Cardiac fibroblast (primary cell): ENCODE measurements around the gene RYR3.

Experiments used
- DNase-seq, 2 donors: peaks; one replicate each; pipeline versions ENCODE4 v3.0.0 to v3.0.0-alpha.2; 2010; ENCODE audit warnings: low read depth in 2 of 2
- H3K4me3 ChIP-seq, 2 donors: replicated peaks in 1 of 2; 1 replicate in 1 of 2; 2 replicates in 1 of 2; pipeline ENCODE4 v1.5.1; 2011; ENCODE audit warnings: low read depth in 2 of 2, low read length in 2 of 2, mild to moderate bottlenecking in 2 of 2, moderate library complexity in 1 of 2
- TF ChIP-seq, protein P1 (sequence below): IDR thresholded peaks from one replicate; pipeline ENCODE4 v1.5.1; 2011; ENCODE audit warnings: low read depth, mild to moderate bottlenecking, low read length, inconsistent platforms

RYR3 gene

DNA sequence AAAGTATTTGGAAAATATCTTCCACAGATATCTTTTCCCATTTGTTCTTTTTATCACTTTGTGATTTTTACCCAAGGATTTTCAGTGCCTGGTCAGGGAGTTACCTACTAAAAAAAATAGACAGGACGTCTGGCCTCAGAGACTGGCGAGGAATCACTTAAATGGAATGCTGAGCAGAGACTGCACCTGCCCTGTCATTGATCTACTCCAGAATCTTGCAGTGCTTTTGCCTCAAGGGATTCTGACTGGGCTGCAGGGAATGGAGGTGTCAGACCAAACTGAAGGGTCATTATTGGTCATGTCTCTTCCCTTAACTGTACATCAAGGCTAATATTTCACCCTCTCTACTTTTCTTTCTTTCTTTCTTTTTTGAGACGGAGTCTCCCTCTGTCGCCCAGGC is 12.1 kb upstream of the RYR3 start:
- TF ChIP-seq, protein P1, sequence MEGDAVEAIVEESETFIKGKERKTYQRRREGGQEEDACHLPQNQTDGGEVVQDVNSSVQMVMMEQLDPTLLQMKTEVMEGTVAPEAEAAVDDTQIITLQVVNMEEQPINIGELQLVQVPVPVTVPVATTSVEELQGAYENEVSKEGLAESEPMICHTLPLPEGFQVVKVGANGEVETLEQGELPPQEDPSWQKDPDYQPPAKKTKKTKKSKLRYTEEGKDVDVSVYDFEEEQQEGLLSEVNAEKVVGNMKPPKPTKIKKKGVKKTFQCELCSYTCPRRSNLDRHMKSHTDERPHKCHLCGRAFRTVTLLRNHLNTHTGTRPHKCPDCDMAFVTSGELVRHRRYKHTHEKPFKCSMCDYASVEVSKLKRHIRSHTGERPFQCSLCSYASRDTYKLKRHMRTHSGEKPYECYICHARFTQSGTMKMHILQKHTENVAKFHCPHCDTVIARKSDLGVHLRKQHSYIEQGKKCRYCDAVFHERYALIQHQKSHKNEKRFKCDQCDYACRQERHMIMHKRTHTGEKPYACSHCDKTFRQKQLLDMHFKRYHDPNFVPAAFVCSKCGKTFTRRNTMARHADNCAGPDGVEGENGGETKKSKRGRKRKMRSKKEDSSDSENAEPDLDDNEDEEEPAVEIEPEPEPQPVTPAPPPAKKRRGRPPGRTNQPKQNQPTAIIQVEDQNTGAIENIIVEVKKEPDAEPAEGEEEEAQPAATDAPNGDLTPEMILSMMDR = no peak
- H3K4me3 ChIP-seq = no peak overlapping the region
- DNase-seq = no peak

DNA sequence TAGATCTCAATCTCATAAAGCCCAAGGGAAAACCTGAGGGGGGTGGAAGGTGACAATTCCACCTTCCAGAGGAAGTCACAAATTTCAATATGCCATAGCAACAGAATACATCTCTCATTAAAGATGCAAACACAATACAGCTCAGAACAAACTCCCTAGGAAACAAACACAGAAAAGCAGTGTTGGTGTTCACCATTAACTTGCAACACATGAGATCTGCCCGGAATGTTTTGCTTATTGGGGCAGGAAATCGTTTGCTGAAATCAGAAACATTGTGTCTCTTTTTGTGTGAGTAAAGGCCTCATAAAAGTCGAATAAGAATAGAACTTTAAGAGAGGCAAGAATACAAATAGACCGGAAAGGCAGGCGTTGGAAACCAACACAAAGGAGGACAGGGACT is 5.8 kb upstream of the RYR3 start:
- TF ChIP-seq, protein P1 = no peak
- DNase-seq = no peak
- no peak overlapping the region for H3K4me3 ChIP-seq

DNA sequence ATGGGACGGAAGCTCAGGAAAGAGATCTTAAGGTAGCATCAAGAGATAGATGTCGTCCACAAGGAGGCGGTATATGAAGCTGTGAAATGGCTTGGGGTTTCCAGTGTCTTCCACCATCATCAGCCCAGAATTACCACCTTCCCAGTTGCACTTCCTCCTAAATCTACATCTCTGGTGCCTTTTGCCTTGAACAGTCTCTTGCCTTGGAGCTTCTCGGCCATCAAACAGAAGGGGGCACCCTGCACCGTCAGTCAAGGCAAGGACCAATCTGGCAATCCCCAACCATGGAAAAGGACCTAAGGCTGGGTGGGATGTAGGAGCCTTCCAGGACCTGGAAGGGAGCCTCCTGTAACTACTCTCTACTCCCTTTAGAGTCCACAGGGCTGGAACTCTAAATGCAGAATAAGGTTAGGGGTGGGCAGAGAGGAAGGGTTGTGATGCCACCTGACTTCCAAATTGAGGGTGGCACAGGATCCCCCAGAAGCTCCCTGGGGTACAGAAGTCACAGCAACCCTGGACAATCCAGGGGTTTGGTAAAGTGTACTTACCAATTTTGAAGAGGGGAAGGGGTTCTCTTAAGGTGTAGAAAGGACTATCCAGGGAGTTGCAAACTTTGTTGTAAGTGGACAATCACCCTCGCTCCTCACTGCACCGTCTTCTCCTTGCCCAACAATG is 1.0 kb upstream of the RYR3 start:
- no peak overlapping the region for H3K4me3 ChIP-seq
- TF ChIP-seq, protein P1 = peak; percentile 20
- DNase-seq = peak; percentile 2 to 18

DNA sequence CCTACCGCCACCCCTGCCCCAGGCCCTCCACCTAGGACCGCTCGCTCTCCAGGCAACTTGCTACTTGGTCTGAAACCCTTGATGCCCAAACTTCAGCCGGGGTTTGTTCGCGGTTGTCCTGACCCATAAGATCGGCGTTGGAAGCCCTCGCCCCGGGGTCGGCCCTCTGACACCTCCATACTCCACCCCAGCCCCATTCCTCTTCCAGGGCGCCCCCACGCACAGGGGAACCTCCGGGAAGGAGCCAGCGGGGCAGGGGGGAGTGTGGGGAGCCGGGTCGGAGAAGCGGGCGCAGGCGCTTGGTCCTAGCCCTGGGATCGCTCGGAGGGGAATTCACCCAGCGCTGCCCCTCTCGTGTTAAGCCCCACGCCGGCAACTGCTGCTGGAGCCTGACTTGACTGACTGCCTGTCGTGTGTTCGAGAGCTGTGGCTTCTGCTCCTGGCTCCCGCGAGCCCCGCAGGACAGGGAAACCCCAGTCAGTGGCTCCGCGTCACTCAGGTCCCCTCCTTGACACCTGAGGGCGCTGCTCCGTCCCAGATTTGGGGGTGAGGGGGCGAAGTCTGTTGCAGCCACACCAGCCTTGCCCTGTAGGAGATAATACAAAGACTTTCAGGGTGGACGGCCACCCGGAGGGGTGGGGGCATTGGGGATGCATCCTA is 675 bp downstream of the RYR3 start:
- DNase-seq = peak in 1 of 2 donors; percentile 9
- TF ChIP-seq, protein P1 = no peak
- H3K4me3 ChIP-seq = no peak overlapping the region

DNA sequence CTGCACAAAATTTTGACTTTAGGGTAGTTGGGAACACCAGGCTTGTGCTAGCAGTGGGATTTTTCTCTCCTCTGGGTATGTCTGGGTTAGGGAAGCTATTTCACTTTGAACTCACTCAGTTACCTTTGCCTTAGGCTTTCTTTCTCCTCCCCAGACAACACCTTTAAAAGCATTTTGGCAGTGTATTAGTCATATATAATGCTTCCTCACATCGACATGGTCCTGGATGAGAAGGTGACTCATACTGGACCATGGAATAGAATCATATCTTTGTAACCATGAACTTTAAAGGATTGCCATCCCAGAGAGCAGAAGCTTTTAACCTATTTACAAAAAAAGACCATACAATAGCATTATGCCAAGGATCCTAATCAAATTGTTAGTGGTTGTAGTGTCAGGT is 2.7 kb downstream of the RYR3 start:
- no peak overlapping the region for H3K4me3 ChIP-seq
- TF ChIP-seq, protein P1 = no peak
- no peak for DNase-seq

DNA sequence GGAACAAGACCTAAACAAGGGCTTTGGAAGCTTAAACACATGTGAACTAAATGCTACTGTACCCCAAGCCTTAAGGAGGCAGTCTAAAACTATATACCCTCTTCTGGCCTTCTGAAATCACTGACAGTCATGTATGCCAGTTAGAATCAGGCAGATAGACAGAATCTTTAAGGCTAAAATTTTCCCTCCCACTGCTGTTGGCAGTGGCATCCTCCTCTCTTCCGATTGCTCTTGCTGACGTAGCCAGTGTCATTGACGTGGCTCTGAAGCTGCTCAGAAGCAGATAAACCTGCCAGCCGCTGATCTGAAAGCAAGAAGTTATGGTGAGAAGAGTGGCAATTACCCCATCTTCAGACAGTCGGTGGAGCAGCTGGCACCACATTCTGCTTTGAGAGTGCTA is 3.3 kb downstream of the RYR3 start:
- H3K4me3 ChIP-seq = no peak overlapping the region
- TF ChIP-seq, protein P1 = no peak
- no peak for DNase-seq
